Upper lobe of left lung (tissue), 4 donors: ENCODE measurements around the gene HPS6.

Experiments
- CTCF ChIP-seq, 6 experiments: fragments of 450-650 bp in 4 of 6; fragments of 200-600 bp in 2 of 6; sonication (generic) in 2 of 6; IDR thresholded peaks; one replicate each; pipeline ENCODE4 v1.5.1; 2016 to 2019; ENCODE audit warnings: antibody characterized with exemption in 6 of 6
- POLR2A ChIP-seq, 4 donors: fragments of 450-650 bp; IDR thresholded peaks; one replicate each; pipeline ENCODE4 v1.5.1; 2016 to 2017; ENCODE audit warnings: antibody characterized with exemption in 4 of 4, mild to moderate bottlenecking in 2 of 4

GRCh38 chr10:102020938-102021337 is 44.2 kb upstream of the HPS6 start:
- TF ChIP-seq POLR2A (IDR thresholded peaks at IDR 0.05) (no peak), CTCF (IDR thresholded peaks at IDR 0.05) (no peak)
